HG02885 (cell line): Measurements from ENCODE around the gene PIP4K2B.
A peak's percentile ranks its signal among the peaks of the same experiment; 100 is the strongest.
"Not testable (repeated sequence)": the region's sequence is repeated elsewhere in the genome, so short reads cannot be mapped to it uniquely, and the experiment has no call there.

Experiments used
- ATAC-seq: cut with Tn5 transposase; IDR thresholded peaks from one replicate; pipeline ENCODE4 v1.9.1; 2021; ENCODE audit warnings: mild to moderate bottlenecking; ENCODE audit not compliant: unreplicated experiment, poor library complexity

PIP4K2B gene

DNA sequence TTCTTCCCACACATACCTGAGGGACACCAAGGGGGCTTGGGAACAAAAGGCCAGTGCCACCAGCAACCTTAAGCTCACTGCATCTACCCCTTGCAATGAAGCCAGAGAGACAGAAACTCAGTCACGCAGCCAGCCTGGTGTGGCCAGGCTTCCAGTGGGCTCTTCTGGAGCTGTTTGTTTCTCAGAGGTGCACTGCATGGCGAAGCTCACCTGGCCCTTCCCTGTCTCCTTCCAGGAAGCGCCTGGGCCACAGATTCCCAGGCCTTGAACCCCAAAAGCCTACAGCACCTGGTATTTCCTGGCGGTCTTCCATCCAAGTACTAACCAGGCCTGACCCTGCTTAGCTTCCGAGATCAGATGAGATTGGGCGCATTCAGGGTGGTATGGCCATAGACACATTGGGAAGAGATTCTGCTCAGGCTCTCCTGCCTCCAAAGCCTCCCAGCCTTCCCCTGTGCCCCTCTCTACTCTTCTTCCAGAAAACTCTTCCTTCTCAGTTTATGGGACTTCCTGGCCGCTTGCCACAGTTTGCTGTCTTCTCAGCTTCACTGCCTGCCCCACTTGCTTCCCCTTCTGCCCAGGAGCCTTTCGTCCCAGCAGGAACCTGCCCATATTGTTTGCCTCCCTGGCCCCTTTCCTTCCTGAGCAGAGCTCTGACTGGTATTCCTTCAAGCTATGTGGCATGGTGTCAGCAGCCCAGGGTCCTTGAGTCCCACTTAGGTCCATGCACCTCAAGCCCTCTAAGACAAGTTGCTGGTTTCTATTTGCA, 67.6 kb downstream of the PIP4K2B start:
- ATAC-seq = no peak

DNA sequence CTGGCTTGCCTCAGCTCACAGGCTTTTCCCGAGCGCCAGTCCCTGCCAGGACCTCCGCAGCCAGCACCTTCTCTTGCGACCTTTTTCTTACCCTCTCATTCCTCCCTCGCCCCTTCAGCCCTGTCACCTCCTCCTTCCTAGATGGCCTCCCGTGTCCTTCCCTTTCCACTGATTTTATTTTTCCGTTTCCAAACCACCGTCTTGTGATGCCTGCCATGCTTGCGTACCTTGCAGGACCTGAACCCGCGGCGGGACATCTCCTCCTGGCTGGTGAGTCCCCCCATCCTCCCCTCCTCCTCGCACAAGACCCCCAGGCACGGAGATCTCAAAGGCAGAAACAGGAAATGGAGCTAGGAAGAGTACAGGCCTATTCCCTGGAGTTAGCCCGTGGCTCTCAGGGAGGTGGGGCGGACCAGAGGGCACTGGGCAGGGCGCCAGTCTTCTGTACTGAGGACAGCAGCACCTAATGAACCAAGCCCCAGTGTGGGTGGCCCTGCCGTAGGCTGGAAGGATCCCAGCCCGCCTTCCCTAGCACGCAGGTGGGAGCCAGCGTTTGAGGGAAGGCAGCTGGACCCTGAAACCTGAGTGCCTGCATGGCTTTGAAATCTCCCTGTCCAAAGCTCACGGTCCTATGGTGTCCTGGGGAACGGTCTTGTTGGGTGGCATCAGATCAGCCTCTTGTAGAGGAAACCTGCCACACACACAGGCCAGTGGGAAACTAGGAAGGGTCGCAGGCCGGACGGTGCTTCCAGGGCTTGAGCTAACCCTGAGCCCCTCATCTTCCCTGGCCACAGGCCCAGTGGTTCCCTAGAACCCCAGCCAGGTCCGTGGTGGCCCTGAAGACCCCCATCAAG, 68.6 kb downstream of the PIP4K2B start:
- ATAC-seq = no peak

DNA sequence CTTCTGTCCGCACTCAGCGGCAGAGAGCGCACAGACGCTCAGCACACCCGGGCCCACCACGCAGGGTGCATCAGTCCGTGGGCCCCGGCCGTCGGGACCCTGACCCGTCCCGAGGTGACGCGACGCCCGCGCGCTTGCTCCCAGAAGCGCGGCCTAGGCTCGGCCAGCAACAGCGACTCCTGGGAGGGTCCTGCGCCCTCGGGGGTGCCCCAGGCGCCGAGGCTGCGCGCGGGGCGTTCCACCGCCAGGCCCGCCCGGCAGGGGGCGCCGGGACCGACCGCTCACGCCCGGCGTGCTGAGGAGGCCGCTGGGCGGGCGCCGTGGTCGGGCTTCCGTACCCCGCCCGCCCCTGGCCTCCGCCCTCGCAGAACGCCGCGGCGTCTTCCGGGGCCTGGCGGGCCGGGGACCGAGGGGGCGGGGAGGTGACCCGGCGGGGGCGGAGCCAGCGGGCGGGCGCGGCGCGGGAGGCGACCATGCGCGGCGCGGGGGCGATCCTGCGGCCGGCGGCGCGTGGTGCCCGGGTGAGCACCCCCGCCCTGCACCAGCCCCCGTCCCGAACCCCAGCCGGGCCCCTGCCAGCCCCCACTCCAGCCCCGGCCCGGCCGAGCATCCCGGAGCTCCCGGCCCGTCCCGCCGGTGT, 69.3 kb downstream of the PIP4K2B start, which contains the start of gene CISD3:
Gene CISD3 (plus strand): TSS at position 456 of the 640 bp plus-strand sequence. CDS start 18 bp downstream, at position 474.
- peak; percentile 82 for ATAC-seq

DNA sequence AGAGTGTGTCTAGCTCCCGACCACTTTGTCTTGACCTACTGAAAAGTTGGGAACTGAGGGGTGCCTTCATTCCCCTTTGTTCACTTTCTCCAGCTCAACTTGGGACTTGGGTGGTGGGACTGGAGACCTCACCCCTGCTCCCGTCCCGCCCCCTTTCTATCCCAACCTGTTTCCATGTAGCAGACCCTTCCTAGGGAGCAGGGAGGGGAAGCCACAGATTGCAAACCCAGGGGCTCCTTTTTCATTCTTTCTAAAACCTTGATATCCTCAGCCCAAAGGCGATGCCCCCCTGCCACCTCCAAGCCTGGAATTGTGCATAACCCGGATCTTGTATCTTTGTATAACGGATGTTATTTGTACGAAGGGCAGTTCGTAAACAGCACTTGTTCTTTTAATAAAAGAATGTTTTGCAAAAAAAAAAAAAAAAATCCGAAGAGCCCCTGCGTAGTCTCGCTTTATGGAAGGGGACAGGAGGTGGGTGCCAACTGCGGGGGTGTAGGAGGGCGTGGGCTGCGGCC, 69.9 kb downstream of the PIP4K2B start:
- no peak for ATAC-seq

DNA sequence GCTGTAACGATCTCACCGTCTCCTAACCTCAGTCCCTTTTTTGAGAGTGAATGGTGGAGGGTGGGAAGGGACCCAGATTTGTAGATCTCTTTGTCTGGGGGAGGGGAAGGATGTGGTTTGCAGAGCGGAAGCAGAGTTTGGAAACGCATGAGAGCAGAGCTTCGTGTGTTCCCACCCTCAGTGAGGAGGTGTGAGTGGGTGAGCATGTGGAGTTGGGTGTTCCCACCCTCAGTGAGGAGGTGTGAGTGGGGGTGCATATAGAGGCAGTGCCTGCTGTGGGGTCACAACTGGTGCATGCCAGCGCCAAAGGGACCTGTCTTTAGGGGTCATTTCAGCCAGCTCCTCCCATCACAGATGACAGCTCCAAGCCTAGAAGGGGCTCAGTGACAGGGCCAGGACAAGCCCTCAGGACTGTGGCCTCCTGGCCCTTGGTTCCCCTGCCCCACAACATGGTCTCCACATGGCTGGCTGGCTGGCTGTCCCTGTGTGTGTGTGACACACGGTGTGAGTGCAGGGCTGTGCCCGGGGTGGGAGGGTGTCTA, 71.0 kb downstream of the PIP4K2B start:
- no peak for ATAC-seq

DNA sequence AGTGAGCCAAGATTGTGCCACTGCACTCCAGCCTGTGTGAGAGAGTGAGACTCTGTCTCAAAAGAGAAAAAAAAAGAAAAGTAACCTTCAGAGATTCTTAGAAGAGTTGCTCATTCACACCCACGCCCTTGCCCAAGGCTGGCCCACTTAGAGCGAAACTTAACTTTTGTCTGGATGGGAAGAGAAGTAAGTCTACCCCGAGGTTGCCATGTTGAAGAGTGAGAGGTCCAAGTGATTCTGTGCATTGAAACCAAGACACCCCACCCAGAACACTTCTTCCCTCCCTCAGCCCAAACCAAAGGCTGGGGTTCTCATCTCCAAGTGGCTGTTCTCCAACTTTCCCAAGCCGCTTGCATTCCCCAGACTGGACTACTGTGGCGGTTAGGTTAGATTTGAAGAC, 71.6 kb downstream of the PIP4K2B start:
- no peak for ATAC-seq

DNA sequence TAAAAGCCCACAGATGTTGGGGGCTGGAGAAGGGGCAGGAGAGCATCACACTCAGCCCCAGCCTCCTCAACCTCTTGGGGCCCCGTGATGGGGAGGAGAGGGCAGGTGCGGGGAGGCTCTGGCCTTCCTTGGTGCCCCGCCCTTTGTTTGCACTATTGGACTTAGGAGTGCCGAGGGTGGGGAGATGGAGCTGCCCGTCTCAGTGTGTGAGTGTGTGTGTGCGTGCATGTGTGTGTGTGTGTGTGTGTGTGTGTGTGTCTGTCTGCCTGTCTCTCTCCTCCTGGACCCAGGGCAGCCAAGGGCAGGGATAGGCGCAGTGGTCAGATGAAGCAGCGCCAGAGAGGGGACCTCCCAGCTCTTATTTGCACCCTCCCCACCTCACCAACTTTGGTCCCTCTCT, 73.2 kb downstream of the PIP4K2B start:
- not testable (repeated sequence) for ATAC-seq

DNA sequence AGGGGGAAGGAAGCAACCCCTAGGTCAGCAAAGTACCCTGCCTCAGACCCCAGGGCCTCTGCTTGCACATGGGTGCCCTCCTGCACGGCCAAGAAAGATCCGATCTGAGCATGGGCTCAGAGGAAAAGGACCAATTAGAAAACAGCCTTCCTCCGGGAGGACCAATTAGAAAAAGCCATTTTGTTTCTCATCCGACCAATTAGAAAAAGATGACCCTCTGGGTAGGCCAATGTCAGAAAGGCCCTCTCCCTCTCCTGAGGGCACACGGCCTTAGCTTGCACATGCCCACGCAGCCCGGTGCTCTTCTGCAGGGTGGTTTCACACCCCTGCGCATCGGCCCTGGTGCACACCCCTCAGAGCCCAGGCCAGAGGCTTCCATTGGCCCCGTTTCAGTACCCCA, 74.3 kb downstream of the PIP4K2B start:
- no peak for ATAC-seq

DNA sequence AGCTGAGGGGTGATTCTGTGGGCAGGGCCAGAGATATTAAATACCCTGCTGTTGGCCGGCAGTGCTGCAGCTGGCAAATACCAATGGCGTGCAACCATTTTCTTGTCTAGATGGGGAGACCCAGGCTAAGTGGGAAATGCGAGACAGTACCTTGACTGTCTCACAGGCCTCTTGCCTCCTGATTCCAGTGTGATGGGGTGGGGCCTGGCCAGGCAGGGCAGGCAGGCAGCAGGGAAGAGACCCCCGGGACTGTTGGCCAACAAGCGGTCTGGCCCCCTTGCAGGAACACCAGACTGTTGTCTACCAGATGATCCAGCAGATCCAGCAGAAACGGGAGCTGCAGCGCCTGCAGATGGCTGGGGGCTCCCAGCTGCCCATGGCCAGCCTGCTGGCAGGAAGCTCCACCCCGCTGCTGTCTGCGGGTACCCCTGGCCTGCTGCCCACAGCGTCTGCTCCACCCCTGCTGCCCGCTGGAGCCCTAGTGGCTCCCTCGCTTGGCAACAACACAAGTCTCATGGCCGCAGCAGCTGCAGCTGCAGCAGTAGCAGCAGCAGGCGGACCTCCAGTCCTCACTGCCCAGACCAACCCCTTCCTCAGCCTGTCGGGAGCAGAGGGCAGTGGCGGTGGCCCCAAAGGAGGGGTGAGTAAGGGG, 74.9 kb downstream of the PIP4K2B start:
- no peak for ATAC-seq

DNA sequence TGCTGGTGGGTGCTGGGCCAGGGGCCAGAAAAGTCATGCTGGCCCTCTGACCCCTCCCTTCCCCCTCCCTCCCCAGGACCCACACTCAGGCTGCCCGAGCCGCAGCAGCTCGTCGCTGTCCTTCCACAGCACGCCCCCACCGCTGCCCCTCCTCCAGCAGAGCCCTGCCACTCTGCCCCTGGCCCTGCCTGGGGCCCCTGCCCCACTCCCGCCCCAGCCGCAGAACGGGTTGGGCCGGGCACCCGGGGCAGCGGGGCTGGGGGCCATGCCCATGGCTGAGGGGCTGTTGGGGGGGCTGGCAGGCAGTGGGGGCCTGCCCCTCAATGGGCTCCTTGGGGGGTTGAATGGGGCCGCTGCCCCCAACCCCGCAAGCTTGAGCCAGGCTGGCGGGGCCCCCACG, 77.6 kb downstream of the PIP4K2B start:
- no peak for ATAC-seq

DNA sequence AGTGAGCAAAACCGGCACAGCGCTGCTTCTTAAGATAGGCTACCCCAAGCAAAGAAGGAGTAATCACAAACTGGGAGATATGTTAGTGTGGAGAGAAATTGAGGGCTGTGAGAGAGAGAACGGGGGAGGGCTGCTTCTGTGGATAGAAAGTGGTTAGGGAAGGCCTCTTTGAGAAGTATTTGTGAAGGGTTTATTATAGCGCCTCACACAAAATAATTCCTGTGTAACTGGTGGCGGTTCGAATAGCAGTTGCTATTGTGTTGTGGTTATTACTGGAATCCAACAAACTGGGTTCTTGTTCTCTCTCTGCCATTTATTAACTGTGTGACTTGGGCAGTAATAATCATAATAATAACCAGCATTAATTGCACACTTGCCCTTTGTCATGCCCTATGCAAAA, 78.4 kb downstream of the PIP4K2B start:
- ATAC-seq = no peak

DNA sequence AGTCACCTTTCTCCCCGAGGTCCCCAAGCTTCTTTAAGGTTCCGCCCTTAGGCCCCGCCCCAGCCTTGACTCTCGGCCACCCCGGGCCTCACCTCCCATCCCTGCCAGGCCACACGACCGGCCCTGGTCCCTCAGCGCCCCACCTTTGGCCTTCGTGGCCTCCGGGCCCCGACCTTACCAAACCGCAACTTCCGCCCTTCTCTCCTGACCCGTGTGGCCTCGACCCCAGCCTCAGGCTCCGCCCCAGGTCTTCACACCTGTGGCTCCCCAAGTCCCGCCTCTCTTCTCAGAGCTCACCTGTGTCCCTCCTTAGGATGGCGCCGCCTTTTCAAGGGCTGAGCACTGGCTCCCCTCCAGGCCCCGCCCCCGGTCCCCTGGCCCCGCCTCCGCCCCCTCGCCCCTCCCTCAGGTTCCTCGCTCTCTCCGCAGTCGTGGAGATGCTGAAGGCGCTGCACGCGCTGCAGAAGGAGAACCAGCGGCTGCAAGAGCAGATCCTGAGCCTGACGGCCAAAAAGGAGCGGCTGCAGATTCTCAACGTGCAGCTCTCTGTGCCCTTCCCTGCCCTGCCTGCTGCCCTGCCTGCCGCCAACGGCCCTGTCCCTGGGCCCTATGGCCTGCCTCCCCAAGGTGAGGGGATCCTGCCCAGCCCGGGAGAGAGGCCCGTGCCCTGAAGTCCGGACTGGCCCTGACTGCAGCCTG, 79.3 kb downstream of the PIP4K2B start:
- ATAC-seq = no peak

DNA sequence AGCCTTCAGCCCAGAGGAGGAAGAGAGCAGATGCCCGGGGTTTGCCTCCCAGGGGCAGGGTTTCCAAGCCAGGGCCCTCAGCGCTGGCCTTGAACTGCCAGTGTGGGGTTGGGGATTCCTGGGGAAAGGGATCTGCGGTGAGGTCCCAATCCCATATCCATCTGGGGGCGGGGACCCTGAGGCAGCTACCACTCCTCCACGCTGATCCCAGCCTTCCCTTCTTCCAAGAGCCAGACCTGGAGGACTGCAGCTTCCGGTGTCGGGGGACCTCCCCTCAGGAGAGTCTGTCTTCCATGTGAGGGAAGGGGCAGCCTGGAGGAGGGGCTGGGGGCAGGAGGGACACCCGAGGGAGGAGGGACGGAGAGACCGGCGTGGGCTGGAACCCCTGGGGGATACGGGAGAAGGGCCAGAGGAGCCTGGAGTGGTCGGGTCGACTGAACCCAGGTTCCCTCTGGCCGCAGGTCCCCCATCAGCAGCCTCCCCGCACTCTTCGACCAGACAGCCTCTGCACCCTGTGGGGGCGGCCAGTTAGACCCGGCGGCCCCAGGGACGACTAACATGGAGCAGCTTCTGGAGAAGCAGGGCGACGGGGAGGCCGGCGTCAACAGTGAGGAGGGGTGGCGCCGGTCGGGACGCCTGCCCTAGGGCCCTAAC, 79.9 kb downstream of the PIP4K2B start:
- ATAC-seq = no peak

DNA sequence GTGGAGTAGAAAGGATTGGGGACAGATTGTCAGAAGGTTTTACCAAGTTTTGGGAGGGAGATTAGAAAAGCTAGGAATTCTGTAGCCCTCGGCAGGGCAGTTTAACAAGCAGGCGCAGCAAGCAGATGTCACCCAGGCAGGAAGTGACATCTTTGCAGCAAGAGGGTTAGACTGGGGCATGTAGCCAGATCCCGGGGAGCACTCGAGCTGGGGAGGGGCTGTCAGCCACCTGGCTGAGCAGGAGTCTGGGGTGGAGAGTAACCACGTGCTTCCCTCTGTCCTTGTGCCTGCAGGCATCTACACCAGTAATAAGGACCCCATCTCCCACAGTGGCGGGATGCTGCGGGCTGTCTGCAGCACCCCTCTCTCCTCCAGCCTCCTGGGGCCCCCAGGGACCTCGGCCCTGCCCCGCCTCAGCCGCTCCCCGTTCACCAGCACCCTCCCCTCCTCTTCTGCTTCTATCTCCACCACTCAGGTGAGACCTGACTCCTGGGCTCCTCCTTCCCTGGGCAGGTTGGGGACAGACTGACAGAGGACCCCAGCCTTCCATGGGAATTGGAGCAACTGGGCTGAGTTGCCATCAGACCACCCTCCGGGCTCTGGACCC, 82.1 kb downstream of the PIP4K2B start:
- no peak for ATAC-seq

DNA sequence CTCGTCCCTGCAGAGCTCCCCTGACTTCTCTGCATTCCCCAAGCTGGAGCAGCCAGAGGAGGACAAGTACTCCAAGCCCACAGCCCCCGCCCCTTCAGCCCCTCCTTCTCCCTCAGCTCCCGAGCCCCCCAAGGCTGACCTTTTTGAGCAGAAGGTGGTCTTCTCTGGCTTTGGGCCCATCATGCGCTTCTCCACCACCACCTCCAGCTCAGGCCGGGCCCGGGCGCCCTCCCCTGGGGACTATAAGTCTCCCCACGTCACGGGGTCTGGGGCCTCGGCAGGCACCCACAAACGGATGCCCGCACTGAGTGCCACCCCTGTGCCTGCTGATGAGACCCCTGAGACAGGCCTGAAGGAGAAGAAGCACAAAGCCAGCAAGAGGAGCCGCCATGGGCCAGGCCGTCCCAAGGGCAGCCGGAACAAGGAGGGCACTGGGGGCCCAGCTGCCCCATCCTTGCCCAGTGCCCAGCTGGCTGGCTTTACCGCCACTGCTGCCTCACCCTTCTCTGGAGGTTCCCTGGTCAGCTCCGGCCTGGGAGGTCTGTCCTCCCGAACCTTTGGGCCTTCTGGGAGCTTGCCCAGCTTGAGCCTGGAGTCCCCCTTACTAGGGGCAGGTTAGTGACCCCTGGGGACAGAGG, 82.9 kb downstream of the PIP4K2B start:
- no peak for ATAC-seq
